ENCODE results near the gene CHRNA4.

- no peak for TF ChIP-seq EZH2 (IDR thresholded peaks at IDR 0.05; ENCODE audit: low read length)
- TF ChIP-seq CTCF (optimal IDR thresholded peaks at IDR 0.05 in 1 of 3, IDR thresholded peaks at IDR 0.05 in 1 of 3, conservative IDR thresholded peaks at IDR 0.05 in 1 of 3; ENCODE audit: extremely low read depth in 1 of 3, insufficient read depth in 2 of 3, low read length in 3 of 3) = no peak
These were observed 48.9 kb downstream of the CHRNA4 start for GRCh38 chr20:63312273-63312672.
